ENCODE results near the gene TANC1. TPM values are rescaled to one million over a fixed set of nuclear protein-coding genes. Genes with fewer than 3 reads are reported as not detected.

The TANC1 gene
- total and polyA plus RNA-seq, 4 experiments from 2014 or later, result 0.35 to 0.79 (median 0.50) TPM; not detected in 1

DNA sequence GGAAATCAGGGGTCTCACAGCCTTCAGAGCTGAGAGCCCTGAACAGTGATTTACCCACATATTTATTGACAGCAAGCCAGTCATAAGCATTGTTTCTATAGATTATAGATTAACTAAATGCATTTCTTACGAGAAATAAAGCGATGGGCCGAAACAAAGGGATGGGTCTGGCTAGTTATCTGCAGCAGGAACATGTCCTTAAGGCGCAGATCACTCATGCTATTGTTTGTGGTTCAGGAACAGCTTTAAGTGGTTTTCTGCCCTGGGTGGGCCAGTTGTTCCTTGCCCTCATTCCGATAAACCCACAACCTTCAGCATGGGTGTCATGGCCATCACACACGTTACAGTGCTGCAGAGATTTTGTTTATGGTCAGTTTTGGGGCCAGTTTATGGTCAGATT, 36.4 kb downstream of the TANC1 start:
- peaks cover 0 to 4% of the 10 kb centered on the region in 2 donors for H3K27me3 Mint-ChIP-seq
- Histone ChIP-seq H3K27ac (ENCODE audit: low read depth, low read length) (no peak overlapping the region), H3K4me3 (ENCODE audit: low read length in 2 of 2) (no peak overlapping the region), H3K9me3 (ENCODE audit: control insufficient read depth in 1 of 2, low read length in 2 of 2) (no peaks in the 10 kb centered on the region), H3K4me1 (ENCODE audit: insufficient read depth, low read length) (no peaks in the 10 kb centered on the region), H3K27me3 (ENCODE audit: insufficient read depth, low read length) (no peaks in the 10 kb centered on the region), H3K36me3 (ENCODE audit: insufficient read depth, low read length) (no peaks in the 10 kb centered on the region)
- ChIA-PET CTCF (ENCODE audit: partially characterized antibody) (no interaction called here), POLR2A (ENCODE audit: partially characterized antibody) (no interaction called here)
- no peaks in the 10 kb centered on the region for H3K36me3 Mint-ChIP-seq
- no peak for DNase-seq
- H3K27ac Mint-ChIP-seq, result no peak overlapping the region
- H3K9me3 Mint-ChIP-seq, result peaks cover 0 to 7% (median 0%) of the 10 kb centered on the region in 8 donors
- peaks cover 0 to 1% (median 0%) of the 10 kb centered on the region in 4 donors for H3K4me1 Mint-ChIP-seq
- intact Hi-C loops (cut with micrococcal nuclease), result no loop called here
- H3K4me3 Mint-ChIP-seq, result no peak overlapping the region

DNA sequence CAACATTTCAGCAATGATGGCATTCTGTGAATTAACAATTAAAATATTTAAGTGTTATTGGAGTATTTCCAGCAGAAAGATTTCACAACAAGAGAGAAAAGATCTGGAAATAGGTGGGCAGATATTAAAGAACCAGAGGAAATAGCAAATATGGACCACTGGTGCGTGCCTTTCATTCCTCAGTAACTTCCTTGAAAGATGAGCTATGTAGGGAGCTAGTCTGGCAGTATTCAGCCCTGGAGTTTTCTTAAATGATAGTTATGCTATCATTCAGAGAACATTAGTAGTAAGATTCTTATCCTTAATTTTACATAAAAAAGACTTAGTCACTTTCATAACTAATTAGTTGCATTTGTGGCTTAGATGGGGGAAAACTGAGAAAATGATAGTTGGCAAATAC, 41.5 kb downstream of the TANC1 start:
- Histone ChIP-seq H3K9me3 (ENCODE audit: control insufficient read depth in 1 of 2, low read length in 2 of 2) (peaks cover 0 to 1% of the 10 kb centered on the region in 2 donors), H3K27ac (ENCODE audit: low read depth, low read length) (no peak overlapping the region), H3K27me3 (ENCODE audit: insufficient read depth, low read length) (no peaks in the 10 kb centered on the region), H3K4me1 (ENCODE audit: insufficient read depth, low read length) (no peaks in the 10 kb centered on the region), H3K4me3 (ENCODE audit: low read length in 2 of 2) (no peak overlapping the region), H3K36me3 (ENCODE audit: insufficient read depth, low read length) (no peaks in the 10 kb centered on the region)
- Mint-ChIP-seq H3K27ac (no peak overlapping the region), H3K4me3 (no peak overlapping the region), H3K27me3 (peaks cover 7 to 10% of the 10 kb centered on the region in 2 donors), H3K36me3 (peaks cover 2 to 11% of the 10 kb centered on the region in 2 donors), H3K4me1 (no peaks in the 10 kb centered on the region), H3K9me3 (peaks cover 3 to 12% (median 9%) of the 10 kb centered on the region in 8 donors)
- ChIA-PET POLR2A (ENCODE audit: partially characterized antibody) (no interaction called here), CTCF (ENCODE audit: partially characterized antibody) (no interaction called here)
- intact Hi-C loops (cut with micrococcal nuclease), result no loop called here
- DNase-seq, result no peak

DNA sequence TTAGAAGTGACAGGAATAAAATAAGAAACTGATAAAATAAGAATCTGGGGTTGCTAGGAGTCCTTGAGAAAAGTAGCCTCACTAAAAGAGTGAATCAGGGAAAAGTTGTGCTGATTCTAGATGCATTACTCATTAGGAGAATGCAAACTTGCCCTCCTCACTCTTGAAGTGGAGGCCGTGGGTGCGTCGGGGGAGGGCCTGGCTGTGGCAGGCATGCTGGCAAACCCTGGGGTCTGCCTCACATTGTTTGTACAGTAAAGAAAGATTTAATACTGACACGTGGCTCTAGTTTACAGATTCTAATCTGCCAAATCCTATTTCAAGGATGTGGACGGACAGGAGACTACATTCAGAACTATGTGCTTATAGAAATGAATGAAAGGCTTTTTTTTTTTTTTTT, 41.9 kb downstream of the TANC1 start:
- no peak overlapping the region for H3K27ac ChIP-seq (ENCODE audit: low read depth, low read length)
- Mint-ChIP-seq H3K36me3 (peaks cover 2 to 11% of the 10 kb centered on the region in 2 donors), H3K4me3 (no peak overlapping the region), H3K27me3 (peaks cover 7 to 10% of the 10 kb centered on the region in 2 donors), H3K4me1 (no peaks in the 10 kb centered on the region), H3K27ac (no peak overlapping the region), H3K9me3 (peaks cover 3 to 15% (median 12%) of the 10 kb centered on the region in 8 donors)
- no peaks in the 10 kb centered on the region for H3K27me3 ChIP-seq (ENCODE audit: insufficient read depth, low read length)
- H3K4me1 ChIP-seq (ENCODE audit: insufficient read depth, low read length), result no peaks in the 10 kb centered on the region
- intact Hi-C loops (cut with micrococcal nuclease), result no loop called here
- no peak for DNase-seq
- H3K4me3 ChIP-seq (ENCODE audit: low read length in 2 of 2), result no peak overlapping the region
- ChIA-PET CTCF (ENCODE audit: partially characterized antibody) (no interaction called here), POLR2A (ENCODE audit: partially characterized antibody) (no interaction called here)
- peaks cover 0 to 5% of the 10 kb centered on the region in 2 donors for H3K9me3 ChIP-seq (ENCODE audit: control insufficient read depth in 1 of 2, low read length in 2 of 2)
- no peaks in the 10 kb centered on the region for H3K36me3 ChIP-seq (ENCODE audit: insufficient read depth, low read length)

- Mint-ChIP-seq H3K27ac (no peak overlapping the region), H3K36me3 (peaks cover 6 to 16% of the 10 kb centered on the region in 2 donors), H3K4me3 (no peak overlapping the region), H3K4me1 (no peaks in the 10 kb centered on the region), H3K9me3 (peaks cover 6 to 21% (median 18%) of the 10 kb centered on the region in 8 donors), H3K27me3 (peaks cover 7 to 10% of the 10 kb centered on the region in 2 donors)
- H3K27me3 ChIP-seq (ENCODE audit: insufficient read depth, low read length), result no peaks in the 10 kb centered on the region
- no peak for DNase-seq
- H3K36me3 ChIP-seq (ENCODE audit: insufficient read depth, low read length), result no peaks in the 10 kb centered on the region
- peaks cover 0 to 10% of the 10 kb centered on the region in 2 donors for H3K9me3 ChIP-seq (ENCODE audit: control insufficient read depth in 1 of 2, low read length in 2 of 2)
- H3K4me1 ChIP-seq (ENCODE audit: insufficient read depth, low read length), result no peaks in the 10 kb centered on the region
- CTCF ChIA-PET (ENCODE audit: partially characterized antibody), result no interaction called here
- H3K27ac ChIP-seq (ENCODE audit: low read depth, low read length), result no peak overlapping the region
- POLR2A ChIA-PET (ENCODE audit: partially characterized antibody), result no interaction called here
- intact Hi-C loops (cut with micrococcal nuclease), result no loop called here
- H3K4me3 ChIP-seq (ENCODE audit: low read length in 2 of 2), result no peak overlapping the region
Measured at GRCh38 chr2:159010963-159011362, 42.5 kb downstream of the TANC1 start.

DNA sequence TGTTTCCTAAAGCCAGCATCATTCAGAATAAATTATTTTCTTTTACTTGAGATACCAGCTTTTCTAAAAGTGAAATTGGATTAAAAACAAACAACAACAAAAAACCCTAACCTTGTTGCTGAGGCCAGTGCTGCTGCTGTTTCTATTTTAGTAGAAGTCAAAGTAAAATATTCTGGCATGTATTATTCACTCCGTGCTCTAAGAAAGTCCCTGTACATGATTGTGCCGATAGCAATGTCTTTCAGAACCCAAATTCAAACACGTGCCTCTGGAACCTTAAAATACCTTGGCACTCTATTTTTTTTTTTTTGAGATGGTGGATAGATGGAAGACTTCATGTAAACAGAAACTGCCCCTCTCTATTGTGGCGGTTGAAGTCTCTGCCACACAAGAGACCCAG, 43.7 kb downstream of the TANC1 start:
- Mint-ChIP-seq H3K27me3 (peaks cover 7 to 10% of the 10 kb centered on the region in 2 donors), H3K9me3 (peaks cover 6 to 32% (median 25%) of the 10 kb centered on the region in 8 donors), H3K36me3 (peaks cover 7 to 22% of the 10 kb centered on the region in 2 donors), H3K4me1 (no peaks in the 10 kb centered on the region), H3K4me3 (no peak overlapping the region), H3K27ac (no peak overlapping the region)
- H3K27me3 ChIP-seq (ENCODE audit: insufficient read depth, low read length), result no peaks in the 10 kb centered on the region
- no peak overlapping the region for H3K4me3 ChIP-seq (ENCODE audit: low read length in 2 of 2)
- ChIA-PET CTCF (ENCODE audit: partially characterized antibody) (no interaction called here), POLR2A (ENCODE audit: partially characterized antibody) (no interaction called here)
- H3K36me3 ChIP-seq (ENCODE audit: insufficient read depth, low read length), result no peaks in the 10 kb centered on the region
- H3K4me1 ChIP-seq (ENCODE audit: insufficient read depth, low read length), result no peaks in the 10 kb centered on the region
- no peak for DNase-seq
- no peak overlapping the region for H3K27ac ChIP-seq (ENCODE audit: low read depth, low read length)
- intact Hi-C loops (cut with micrococcal nuclease), result no loop called here
- peaks cover 0 to 12% of the 10 kb centered on the region in 2 donors for H3K9me3 ChIP-seq (ENCODE audit: control insufficient read depth in 1 of 2, low read length in 2 of 2)

GRCh38 chr2:159013103-159013502, 44.7 kb downstream of the TANC1 start:
- Histone ChIP-seq H3K4me3 (ENCODE audit: low read length in 2 of 2) (no peak overlapping the region), H3K27me3 (ENCODE audit: insufficient read depth, low read length) (no peaks in the 10 kb centered on the region), H3K9me3 (ENCODE audit: control insufficient read depth in 1 of 2, low read length in 2 of 2) (peaks cover 0 to 12% of the 10 kb centered on the region in 2 donors), H3K27ac (ENCODE audit: low read depth, low read length) (no peak overlapping the region), H3K36me3 (ENCODE audit: insufficient read depth, low read length) (no peaks in the 10 kb centered on the region), H3K4me1 (ENCODE audit: insufficient read depth, low read length) (no peaks in the 10 kb centered on the region)
- H3K9me3 Mint-ChIP-seq, result peaks cover 6 to 32% (median 26%) of the 10 kb centered on the region in 8 donors
- intact Hi-C loops (cut with micrococcal nuclease), result no loop called here
- H3K36me3 Mint-ChIP-seq, result peaks cover 7 to 22% of the 10 kb centered on the region in 2 donors
- H3K4me1 Mint-ChIP-seq, result no peaks in the 10 kb centered on the region
- H3K27me3 Mint-ChIP-seq, result peaks cover 6 to 7% of the 10 kb centered on the region in 2 donors
- ChIA-PET CTCF (ENCODE audit: partially characterized antibody) (no interaction called here), POLR2A (ENCODE audit: partially characterized antibody) (no interaction called here)
- H3K4me3 Mint-ChIP-seq, result no peak overlapping the region
- no peak for DNase-seq
- no peak overlapping the region for H3K27ac Mint-ChIP-seq

GRCh38 chr2:159015174-159015573, 46.7 kb downstream of the TANC1 start:
- CTCF ChIA-PET (ENCODE audit: partially characterized antibody), result no interaction called here
- H3K4me1 ChIP-seq (ENCODE audit: insufficient read depth, low read length), result no peaks in the 10 kb centered on the region
- H3K36me3 ChIP-seq (ENCODE audit: insufficient read depth, low read length), result no peaks in the 10 kb centered on the region
- no peak overlapping the region for H3K4me3 Mint-ChIP-seq
- DNase-seq, result no peak
- no peak overlapping the region for H3K27ac Mint-ChIP-seq
- H3K9me3 Mint-ChIP-seq, result peaks cover 6 to 32% (median 27%) of the 10 kb centered on the region in 8 donors
- intact Hi-C loops (cut with micrococcal nuclease), result no loop called here
- no peak overlapping the region for H3K4me3 ChIP-seq (ENCODE audit: low read length in 2 of 2)
- peaks cover 0 to 12% of the 10 kb centered on the region in 2 donors for H3K9me3 ChIP-seq (ENCODE audit: control insufficient read depth in 1 of 2, low read length in 2 of 2)
- H3K36me3 Mint-ChIP-seq, result peaks cover 7 to 22% of the 10 kb centered on the region in 2 donors
- peaks cover 6 to 7% of the 10 kb centered on the region in 2 donors for H3K27me3 Mint-ChIP-seq
- H3K27ac ChIP-seq (ENCODE audit: low read depth, low read length), result no peak overlapping the region
- POLR2A ChIA-PET (ENCODE audit: partially characterized antibody), result no interaction called here
- H3K27me3 ChIP-seq (ENCODE audit: insufficient read depth, low read length), result no peaks in the 10 kb centered on the region
- H3K4me1 Mint-ChIP-seq, result no peaks in the 10 kb centered on the region

GRCh38 chr2:159015823-159016222, 47.4 kb downstream of the TANC1 start:
- ChIA-PET CTCF (ENCODE audit: partially characterized antibody) (no interaction called here), POLR2A (ENCODE audit: partially characterized antibody) (no interaction called here)
- peaks cover 7 to 22% of the 10 kb centered on the region in 2 donors for H3K36me3 Mint-ChIP-seq
- Histone ChIP-seq H3K4me1 (ENCODE audit: insufficient read depth, low read length) (no peaks in the 10 kb centered on the region), H3K36me3 (ENCODE audit: insufficient read depth, low read length) (no peaks in the 10 kb centered on the region), H3K4me3 (ENCODE audit: low read length in 2 of 2) (no peak overlapping the region), H3K9me3 (ENCODE audit: control insufficient read depth in 1 of 2, low read length in 2 of 2) (peaks cover 0 to 12% of the 10 kb centered on the region in 2 donors), H3K27ac (ENCODE audit: low read depth, low read length) (no peak overlapping the region), H3K27me3 (ENCODE audit: insufficient read depth, low read length) (no peaks in the 10 kb centered on the region)
- intact Hi-C loops (cut with micrococcal nuclease), result no loop called here
- H3K4me3 Mint-ChIP-seq, result no peak overlapping the region
- H3K27ac Mint-ChIP-seq, result no peak overlapping the region
- peaks cover 5 to 6% of the 10 kb centered on the region in 2 donors for H3K27me3 Mint-ChIP-seq
- DNase-seq, result no peak
- peaks cover 6 to 32% (median 27%) of the 10 kb centered on the region in 8 donors for H3K9me3 Mint-ChIP-seq
- no peaks in the 10 kb centered on the region for H3K4me1 Mint-ChIP-seq

Data from CD4-positive, alpha-beta memory T cell (primary cell).